Measurements from ENCODE around the gene DGCR8.

GRCh38 chr22:20124083-20124787 lies 44.2 kb downstream of the DGCR8 start:
- TF ChIP-seq CTCF (IDR thresholded peaks at IDR 0.05) (no peak), POLR2A (IDR thresholded peaks at IDR 0.05) (no peak)
